Stomach (tissue), 4 donors: ENCODE data around the gene CBR4.

ENCODE experiments used
- CTCF ChIP-seq, 7 experiments: fragments of 450-650 bp in 4 of 7; fragments of 200-600 bp in 3 of 7; sonication (generic) in 3 of 7; IDR thresholded peaks; one replicate each; pipeline ENCODE4 v1.5.1; 2016 to 2019; ENCODE audit warnings: antibody characterized with exemption in 7 of 7, control low read depth in 2 of 7, mild to moderate bottlenecking in 1 of 7
- POLR2A ChIP-seq, 4 donors: fragments of 450-650 bp; IDR thresholded peaks; one replicate each; pipeline ENCODE4 v1.6.1; 2016; ENCODE audit warnings: antibody characterized with exemption in 4 of 4, control low read depth in 2 of 4, mild to moderate bottlenecking in 1 of 4, moderate library complexity in 1 of 4

- TF ChIP-seq CTCF (IDR thresholded peaks at IDR 0.05) (no peak), POLR2A (IDR thresholded peaks at IDR 0.05) (no peak)
Measured at GRCh38 chr4:169030562-169030982, 20.5 kb upstream of the CBR4 start.
